HCT116 (cell line): ENCODE results near the gene ZNF835. TPM values are rescaled to one million over a fixed set of nuclear protein-coding genes. Genes with fewer than 3 reads are reported as not detected.
"Not testable (repeated sequence)": the region's sequence is repeated elsewhere in the genome, so short reads cannot be mapped to it uniquely, and the experiment has no call there.

Source experiments
- ATAC-seq: fragments of 200-7000 bp; cut with Tn5 transposase; 2 replicates; pipeline ENCODE4 v1.9.1; 2020; ENCODE audit warnings: mild to moderate bottlenecking, moderate library complexity
- BruUV-seq: library from RNA; stranded (reverse); fragments of 400-500 nt; replicated peaks from 2 replicates; lab custom pipeline; 2021; lab: Mats Ljungman, UMichigan
- CTCF ChIA-PET: fragments of 300-600 bp; sonication (Branson Sonifier 250); formaldehyde crosslinking; loops from one replicate; lab custom pipeline; 2021; ENCODE audit warnings: antibody characterized with exemption; lab: Charles Lee
- POLR2A ChIA-PET: fragments of 300-600, 350-600 bp; sonication (Branson Sonifier 250); formaldehyde crosslinking; loops from one replicate; lab custom pipeline; 2021; ENCODE audit warnings: antibody characterized with exemption; lab: Charles Lee
- RAD21 ChIA-PET, 2 experiments: fragments of 300-600 bp; sonication (Branson Sonifier 250); formaldehyde crosslinking; loops; one replicate each; lab custom pipeline; 2023; ENCODE audit warnings: low total read pairs in 2 of 2; ENCODE audit not compliant: uncharacterized antibody in 2 of 2, unreplicated experiment in 2 of 2, low non-redundant PET in 1 of 2; lab: Charles Lee
- DNase-seq: peaks from one replicate; pipeline ENCODE4 v3.0.0-alpha.2; 2010; ENCODE audit warnings: low read depth, low spot score
- H2AFZ ChIP-seq: fragments of 200-600 bp; shearing (Covaris generic), sonication (generic); 2 replicates; pipeline ENCODE4 v1.6.1; 2017; ENCODE audit warnings: low read depth, mixed run types, mixed read lengths, antibody characterized with exemption, low read length; ENCODE audit not compliant: poor library complexity, severe bottlenecking
- H3K27ac ChIP-seq: 2 replicates; pipeline ENCODE4 v1.5.1; 2012; ENCODE audit warnings: low read depth, low read length
- H3K27me3 ChIP-seq: fragments of 200-600 bp; sonication (generic); 2 replicates; pipeline ENCODE4 v1.6.1; 2016; ENCODE audit warnings: mixed run types, low read length, mixed read lengths; ENCODE audit not compliant: insufficient read depth
- H3K36me3 ChIP-seq, 2 experiments: fragments of 200-500 bp in 1 of 2; fragments of 200-600 bp in 1 of 2; sonication (Bioruptor generic) in 1 of 2; sonication (generic) in 1 of 2; 2 replicates each; pipeline versions ENCODE4 v1.5.1 to v1.6.1; 2014 to 2016; ENCODE audit warnings: low read length in 2 of 2, inconsistent platforms in 1 of 2, mixed read lengths in 1 of 2, mixed run types in 1 of 2; ENCODE audit not compliant: insufficient read depth in 2 of 2, control insufficient read depth in 1 of 2
- H3K4me1 ChIP-seq, 2 experiments: fragments of 200-600 bp in 1 of 2; sonication (generic) in 1 of 2; 2 replicates each; pipeline versions ENCODE4 v1.5.1 to v1.6.1; 2012 to 2017; ENCODE audit warnings: low read length in 2 of 2, inconsistent platforms in 1 of 2, mild to moderate bottlenecking in 1 of 2, mixed read lengths in 1 of 2, mixed run types in 1 of 2, moderate library complexity in 1 of 2; ENCODE audit not compliant: insufficient read depth in 2 of 2, control insufficient read depth in 1 of 2
- H3K4me2 ChIP-seq: fragments of 200-600 bp; sonication (generic); 2 replicates; pipeline ENCODE4 v1.6.1; 2017; ENCODE audit warnings: mixed run types, low read length, mixed read lengths
- H3K4me3 ChIP-seq, 2 experiments: fragments of 200-600 bp in 1 of 2; sonication (generic) in 1 of 2; replicated peaks in 1 of 2; 2 replicates each; pipeline ENCODE4 v1.5.1; 2011 to 2016; ENCODE audit warnings: low read length in 2 of 2, control low read depth in 1 of 2, low read depth in 1 of 2, mild to moderate bottlenecking in 1 of 2, mixed read lengths in 1 of 2, mixed run types in 1 of 2
- H3K79me2 ChIP-seq: fragments of 200-600 bp; sonication (generic); 2 replicates; pipeline ENCODE4 v1.6.1; 2017; ENCODE audit warnings: mild to moderate bottlenecking, mixed run types, low read length, moderate library complexity, mixed read lengths; ENCODE audit not compliant: insufficient read depth
- H3K9ac ChIP-seq: fragments of 200-600 bp; sonication (generic); 2 replicates; pipeline ENCODE4 v1.6.1; 2016; ENCODE audit warnings: low read length, mixed read lengths
- H3K9me2 ChIP-seq: fragments of 200-600 bp; sonication (generic), shearing (Covaris generic); 2 replicates; pipeline ENCODE4 v1.6.1; 2017; ENCODE audit warnings: mixed run types, mild to moderate bottlenecking, moderate library complexity; ENCODE audit not compliant: insufficient read depth
- H3K9me3 ChIP-seq, 2 experiments: fragments of 200-500 bp in 1 of 2; fragments of 200-600 bp in 1 of 2; sonication (Bioruptor generic) in 1 of 2; sonication (generic) in 1 of 2; 2 replicates each; pipeline ENCODE4 v1.6.1; 2014 to 2017; ENCODE audit warnings: low read length in 2 of 2, mixed read lengths in 2 of 2, inconsistent platforms in 1 of 2, low read depth in 1 of 2, mild to moderate bottlenecking in 1 of 2, mixed run types in 1 of 2, moderate library complexity in 1 of 2; ENCODE audit not compliant: control insufficient read depth in 1 of 2, insufficient read depth in 1 of 2
- H4K20me1 ChIP-seq: fragments of 200-600 bp; sonication (generic), shearing (Covaris generic); 2 replicates; pipeline ENCODE4 v1.6.1; 2017; ENCODE audit warnings: mixed run types, mild to moderate bottlenecking, moderate library complexity; ENCODE audit not compliant: insufficient read depth
- EZH2 ChIP-seq: fragments of 200-600 bp; sonication (generic); IDR thresholded peaks from 2 replicates; pipeline ENCODE4 v1.6.1; 2017; ENCODE audit warnings: antibody characterized with exemption, mixed run types
- POLR2AphosphoS5 ChIP-seq: IDR thresholded peaks from 2 replicates; pipeline ENCODE4 v1.6.1; 2011; ENCODE audit warnings: mild to moderate bottlenecking, low read depth, low read length, moderate library complexity
- REST ChIP-seq: IDR thresholded peaks from 2 replicates; pipeline ENCODE4 v1.6.1; 2012; ENCODE audit warnings: low read depth
- intact Hi-C: fragments of 100-400 bp; cut with micrococcal nuclease; formaldehyde crosslinking; loops from 2 replicates; pipeline ENCODE4 v1.10.0; 2022
- total RNA-seq: library from RNA; stranded (reverse); gene quantifications from one replicate; pipeline ENCODE4 v1.2.1, GENCODE V29; 2021; ENCODE audit not compliant: unreplicated experiment

ZNF835 gene
- total RNA-seq, 1 experiment from 2014 or later, result not detected

- TF ChIP-seq REST (no peak), EZH2 (no peak)
Measured at GRCh38 chr19:56681702-56682101, 10.1 kb upstream of the ZNF835 start (continued).

- Histone ChIP-seq H3K9me3 (peaks cover 4 to 17% of the 10 kb centered on the region in 2 experiments; a peak in 2 of 4 replicates), H3K27ac (no peak overlapping the region), H4K20me1 (no peaks in the 10 kb centered on the region), H3K79me2 (no peaks in the 10 kb centered on the region), H3K4me1 (no peaks in the 10 kb centered on the region), H3K27me3 (no peaks in the 10 kb centered on the region), H3K36me3 (no peaks in the 10 kb centered on the region), H3K4me2 (no peak overlapping the region), H3K9ac (no peak overlapping the region), H2AFZ (no peak overlapping the region), H3K9me2 (no peaks in the 10 kb centered on the region), H3K4me3 (no peak overlapping the region)
- ChIA-PET POLR2A (no interaction called here), CTCF (no interaction called here), RAD21 (no interaction called here)
- ATAC-seq (no peak), DNase-seq (no peak)
- no peak for TF ChIP-seq POLR2AphosphoS5
- intact Hi-C loops, result no loop called here
- BruUV-seq, result no TSS peak
Measured at GRCh38 chr19:56678205-56678604, 6.6 kb upstream of the ZNF835 start.

GRCh38 chr19:56672610-56673009 lies 1.1 kb upstream of the ZNF835 start:
- H3K9me2 ChIP-seq, H3K27me3 ChIP-seq, H3K4me3 ChIP-seq, BruUV-seq, H2AFZ ChIP-seq, H3K9ac ChIP-seq, DNase-seq, RAD21 ChIA-PET, H3K27ac ChIP-seq, POLR2A ChIA-PET, H3K36me3 ChIP-seq, ATAC-seq, intact Hi-C loops, CTCF ChIA-PET, H3K4me2 ChIP-seq, H3K79me2 ChIP-seq, H4K20me1 ChIP-seq, H3K4me1 ChIP-seq: not testable (repeated sequence)
- peaks cover 0 to 21% of the 10 kb centered on the region in 2 experiments; a peak in 2 of 4 replicates for H3K9me3 ChIP-seq
